ENCODE measurements around the gene SMYD3.

DNA sequence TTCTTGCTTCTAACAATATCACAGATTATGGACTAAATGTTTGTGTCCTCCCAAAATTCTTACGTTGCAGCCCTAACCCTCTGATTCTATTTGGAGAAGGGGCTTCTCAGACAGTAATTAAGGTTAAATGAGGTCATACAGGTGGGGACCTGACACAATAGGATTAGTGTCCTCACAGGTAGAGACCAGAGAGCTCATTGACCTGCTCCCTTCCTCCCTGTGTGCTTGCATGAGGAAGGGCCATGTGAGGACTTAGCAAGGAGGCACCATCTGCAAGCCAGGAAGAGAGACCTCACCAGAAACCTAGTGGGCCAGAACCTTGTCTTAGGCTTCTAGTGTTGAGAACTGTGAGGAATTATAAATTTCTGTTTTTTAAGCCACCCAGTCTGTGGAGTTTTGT is 322.6 kb downstream of the SMYD3 start:
- TF ChIP-seq ATF1 (CRISPR knock-in tag; IDR thresholded peaks at IDR 0.05) (no peak), ATF1 (tag; IDR thresholded peaks at IDR 0.05) (no peak), MYNN (IDR thresholded peaks at IDR 0.05) (no peak), MYNN (CRISPR knock-in tag; IDR thresholded peaks at IDR 0.05) (no peak), KLF16 (IDR thresholded peaks at IDR 0.05) (no peak), TCF7L2 (IDR thresholded peaks at IDR 0.05; ENCODE audit: low read depth, low read length) (no peak)
- TF ChIP-seq, protein P1, sequence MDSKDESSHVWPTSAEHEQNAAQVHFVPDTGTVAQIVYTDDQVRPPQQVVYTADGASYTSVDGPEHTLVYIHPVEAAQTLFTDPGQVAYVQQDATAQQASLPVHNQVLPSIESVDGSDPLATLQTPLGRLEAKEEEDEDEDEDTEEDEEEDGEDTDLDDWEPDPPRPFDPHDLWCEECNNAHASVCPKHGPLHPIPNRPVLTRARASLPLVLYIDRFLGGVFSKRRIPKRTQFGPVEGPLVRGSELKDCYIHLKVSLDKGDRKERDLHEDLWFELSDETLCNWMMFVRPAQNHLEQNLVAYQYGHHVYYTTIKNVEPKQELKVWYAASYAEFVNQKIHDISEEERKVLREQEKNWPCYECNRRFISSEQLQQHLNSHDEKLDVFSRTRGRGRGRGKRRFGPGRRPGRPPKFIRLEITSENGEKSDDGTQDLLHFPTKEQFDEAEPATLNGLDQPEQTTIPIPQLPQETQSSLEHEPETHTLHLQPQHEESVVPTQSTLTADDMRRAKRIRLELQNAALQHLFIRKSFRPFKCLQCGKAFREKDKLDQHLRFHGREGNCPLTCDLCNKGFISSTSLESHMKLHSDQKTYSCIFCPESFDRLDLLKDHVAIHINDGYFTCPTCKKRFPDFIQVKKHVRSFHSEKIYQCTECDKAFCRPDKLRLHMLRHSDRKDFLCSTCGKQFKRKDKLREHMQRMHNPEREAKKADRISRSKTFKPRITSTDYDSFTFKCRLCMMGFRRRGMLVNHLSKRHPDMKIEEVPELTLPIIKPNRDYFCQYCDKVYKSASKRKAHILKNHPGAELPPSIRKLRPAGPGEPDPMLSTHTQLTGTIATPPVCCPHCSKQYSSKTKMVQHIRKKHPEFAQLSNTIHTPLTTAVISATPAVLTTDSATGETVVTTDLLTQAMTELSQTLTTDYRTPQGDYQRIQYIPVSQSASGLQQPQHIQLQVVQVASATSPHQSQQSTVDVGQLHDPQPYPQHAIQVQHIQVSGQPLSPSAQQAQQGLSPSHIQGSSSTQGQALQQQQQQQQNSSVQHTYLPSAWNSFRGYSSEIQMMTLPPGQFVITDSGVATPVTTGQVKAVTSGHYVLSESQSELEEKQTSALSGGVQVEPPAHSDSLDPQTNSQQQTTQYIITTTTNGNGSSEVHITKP (IDR thresholded peaks at IDR 0.05; ENCODE audit: partially characterized antibody), result peak; percentile 28

Measured in K562 (cell line).